NCI-H2107 treated with DMSO at 0.1 percent for 48 hours (cell line): ENCODE data around the gene ADAMTS6.
"Not testable (repeated sequence)": the region's sequence is repeated elsewhere in the genome, so short reads cannot be mapped to it uniquely, and the experiment has no call there.

Experiments used
- DNase-seq: peaks from one replicate; lab custom pipeline; 2025; ENCODE audit not compliant: unreplicated experiment; lab: John Stamatoyannopoulos, UW

Gene ADAMTS6

DNA sequence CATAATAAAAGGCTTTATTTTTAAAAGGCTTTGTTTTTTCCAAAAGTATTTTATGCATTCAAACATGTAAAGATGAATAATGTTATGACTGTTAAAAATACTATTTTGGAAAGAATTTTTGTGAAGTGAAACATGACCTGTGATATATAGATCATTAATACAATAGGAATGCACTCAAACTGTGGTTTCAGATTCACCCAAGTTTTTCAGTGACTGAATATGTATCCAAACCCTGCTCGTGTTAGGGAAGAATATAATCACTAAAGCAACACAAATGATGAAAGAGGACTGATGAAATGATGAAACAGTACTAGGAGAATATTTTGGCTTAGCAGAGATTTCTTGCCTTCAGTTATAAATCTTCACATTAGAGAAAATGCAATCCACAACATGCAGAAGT is 278.0 kb downstream of the ADAMTS6 start:
- no peak for DNase-seq

DNA sequence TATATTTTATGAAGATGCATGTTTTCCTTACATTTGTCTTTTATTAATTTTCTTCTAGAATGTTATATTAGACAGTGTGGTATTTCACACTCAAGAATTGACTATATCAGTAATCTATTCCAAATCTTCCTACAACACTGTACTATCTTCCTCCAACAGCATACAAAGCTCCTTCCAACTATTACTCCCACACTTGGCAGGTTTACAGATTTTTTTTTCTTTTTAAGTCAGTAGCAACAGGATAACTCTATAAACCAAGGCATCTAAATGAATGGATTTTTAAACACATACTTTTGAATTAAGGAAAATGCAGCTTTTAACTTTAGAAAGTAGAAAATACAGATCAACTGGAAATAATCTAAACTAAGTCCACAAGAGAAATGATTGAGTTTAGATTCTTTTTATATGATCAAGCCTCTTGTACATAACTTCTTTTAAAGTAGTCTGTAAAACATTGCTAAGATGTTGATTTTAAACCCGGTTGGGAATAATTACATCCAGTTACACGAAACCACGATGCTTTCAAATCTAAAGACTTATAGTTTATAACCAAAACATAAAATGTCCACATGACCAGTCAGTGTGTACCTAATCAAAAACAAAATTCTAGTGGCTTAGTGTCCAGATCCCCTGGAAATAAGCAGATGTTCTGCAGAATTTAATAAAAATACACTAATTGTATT is 281.6 kb downstream of the ADAMTS6 start:
- DNase-seq: no peak

DNA sequence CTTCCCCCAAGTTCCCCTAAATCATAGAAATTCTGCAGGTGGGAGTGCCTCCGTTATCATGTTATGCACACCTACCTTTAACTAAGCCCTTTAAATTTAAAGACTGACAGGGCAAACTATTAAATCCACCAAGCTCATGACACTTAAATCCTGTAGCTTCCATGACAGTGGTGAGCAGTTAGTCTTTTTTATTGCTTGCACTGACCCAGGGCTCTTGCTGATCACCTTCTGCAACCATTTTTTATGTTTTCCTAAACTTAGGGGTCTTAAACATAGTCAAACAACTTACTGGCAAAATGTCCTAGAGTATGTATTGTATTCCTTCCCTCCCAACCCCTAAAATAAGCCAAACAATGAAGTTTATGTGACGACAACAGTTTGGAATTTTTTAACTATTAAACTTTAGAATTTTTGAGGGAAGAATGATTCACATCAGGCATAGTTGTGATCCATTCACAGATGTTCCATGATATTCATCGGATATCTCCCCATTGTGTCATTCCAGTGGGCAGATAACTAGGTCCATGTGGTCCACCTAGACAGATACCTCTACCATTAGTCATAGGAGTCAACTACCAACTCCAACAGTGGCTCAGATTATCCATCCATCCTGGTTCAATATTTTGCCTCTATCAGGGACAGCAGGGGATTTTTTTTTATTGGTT is 283.1 kb downstream of the ADAMTS6 start:
- DNase-seq: no peak

DNA sequence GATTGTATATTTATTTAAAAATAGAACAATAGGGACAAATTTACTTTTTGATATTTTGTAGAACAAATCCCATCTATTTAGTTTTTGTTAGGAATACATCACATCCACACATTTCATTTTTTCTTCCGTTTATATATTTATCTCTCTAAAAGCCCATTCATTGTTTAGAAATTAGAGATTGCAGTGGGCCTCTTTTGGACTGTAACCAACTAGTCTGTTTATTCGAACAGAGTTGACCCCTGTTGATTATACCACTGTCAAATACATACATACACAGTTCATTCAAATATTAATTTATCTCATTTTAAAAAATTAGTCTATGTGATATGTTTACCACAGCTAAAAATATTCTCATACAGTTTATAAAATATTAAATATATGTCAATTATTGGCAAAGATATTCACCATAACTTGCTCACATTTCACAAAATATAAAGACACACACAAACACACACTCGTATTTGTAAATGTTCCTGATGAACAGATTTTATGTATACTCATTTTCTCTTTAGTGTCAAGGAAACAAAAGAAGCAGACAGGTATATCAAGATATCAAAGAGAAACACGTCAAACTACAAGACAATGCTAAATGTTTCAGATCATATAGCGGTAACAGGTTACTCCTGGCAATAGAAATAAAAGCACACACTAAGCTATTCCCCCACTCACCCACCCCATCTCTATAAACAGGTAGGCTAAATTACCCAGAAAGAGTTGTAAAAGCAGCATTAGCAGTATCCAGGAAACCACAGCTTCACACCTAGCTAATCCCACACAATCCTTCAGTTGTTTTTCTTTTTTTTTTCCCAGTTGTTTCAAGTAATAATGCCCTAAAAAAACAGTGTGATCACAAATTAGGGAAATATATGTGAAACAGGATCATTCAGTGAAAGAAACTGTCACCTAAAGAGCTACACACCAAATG is 283.9 kb downstream of the ADAMTS6 start:
- DNase-seq: no peak

DNA sequence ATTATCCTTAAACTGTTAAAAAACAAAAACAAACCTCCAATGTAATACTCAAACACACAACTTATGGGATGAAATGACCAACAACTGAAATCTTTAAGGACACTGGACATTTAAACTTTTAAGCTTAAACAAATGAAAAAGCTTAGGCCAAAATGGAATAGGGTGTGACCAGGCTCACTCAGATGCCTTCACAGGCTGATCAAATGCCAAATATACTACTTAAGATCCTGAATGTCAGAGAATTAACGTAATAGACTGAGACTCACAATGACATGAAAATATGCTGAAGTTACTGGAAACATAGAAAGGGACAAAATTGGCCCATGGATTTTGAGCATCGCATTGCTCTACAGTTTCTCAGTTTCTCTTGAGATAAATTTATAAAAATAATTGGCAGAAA is 286.8 kb downstream of the ADAMTS6 start:
- no peak for DNase-seq

DNA sequence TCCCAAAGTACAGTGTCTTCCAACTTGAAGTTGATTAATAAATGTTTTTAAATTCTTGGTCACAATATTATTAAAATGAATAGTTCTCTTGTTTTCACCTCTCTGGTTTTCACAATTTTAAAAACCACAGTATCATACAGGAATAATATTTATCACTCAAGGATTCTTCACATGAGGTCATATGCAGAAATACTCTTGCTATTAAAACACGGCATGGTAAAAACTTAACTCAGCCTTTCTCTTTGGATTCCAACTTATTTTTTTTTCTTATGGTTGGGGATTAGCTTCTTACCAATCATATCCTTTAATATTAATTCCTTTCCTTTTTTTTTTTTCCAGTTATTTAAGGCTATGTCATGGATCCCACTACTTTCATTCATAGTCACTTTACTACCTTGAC is 289.4 kb downstream of the ADAMTS6 start:
- no peak for DNase-seq

DNA sequence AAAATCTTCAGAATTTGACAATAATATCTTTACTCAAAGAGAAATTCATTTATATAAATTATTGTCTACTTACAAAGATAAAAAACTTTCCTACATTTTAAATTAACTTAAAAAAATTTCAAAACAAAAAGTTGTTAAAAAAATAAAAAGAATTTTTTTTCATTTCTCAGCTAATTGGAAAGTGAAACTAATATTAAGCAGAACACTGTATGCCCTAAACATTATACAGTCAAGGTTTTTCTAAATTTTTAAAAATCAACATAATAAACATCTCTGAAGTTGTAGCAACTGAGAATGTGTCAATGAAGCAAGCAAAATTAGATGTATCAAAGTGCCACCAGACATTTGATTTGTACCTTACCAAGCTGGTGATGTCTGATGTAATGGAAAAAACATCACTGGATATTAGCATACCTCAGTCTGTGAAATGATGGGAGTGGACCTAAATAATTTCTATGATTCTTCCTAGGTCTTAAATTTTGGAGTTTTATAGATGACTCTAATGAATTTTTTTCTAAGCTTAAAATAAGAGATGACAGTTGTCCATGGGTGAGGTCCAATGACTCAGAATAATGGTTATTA is 290.1 kb downstream of the ADAMTS6 start:
- DNase-seq: no peak

DNA sequence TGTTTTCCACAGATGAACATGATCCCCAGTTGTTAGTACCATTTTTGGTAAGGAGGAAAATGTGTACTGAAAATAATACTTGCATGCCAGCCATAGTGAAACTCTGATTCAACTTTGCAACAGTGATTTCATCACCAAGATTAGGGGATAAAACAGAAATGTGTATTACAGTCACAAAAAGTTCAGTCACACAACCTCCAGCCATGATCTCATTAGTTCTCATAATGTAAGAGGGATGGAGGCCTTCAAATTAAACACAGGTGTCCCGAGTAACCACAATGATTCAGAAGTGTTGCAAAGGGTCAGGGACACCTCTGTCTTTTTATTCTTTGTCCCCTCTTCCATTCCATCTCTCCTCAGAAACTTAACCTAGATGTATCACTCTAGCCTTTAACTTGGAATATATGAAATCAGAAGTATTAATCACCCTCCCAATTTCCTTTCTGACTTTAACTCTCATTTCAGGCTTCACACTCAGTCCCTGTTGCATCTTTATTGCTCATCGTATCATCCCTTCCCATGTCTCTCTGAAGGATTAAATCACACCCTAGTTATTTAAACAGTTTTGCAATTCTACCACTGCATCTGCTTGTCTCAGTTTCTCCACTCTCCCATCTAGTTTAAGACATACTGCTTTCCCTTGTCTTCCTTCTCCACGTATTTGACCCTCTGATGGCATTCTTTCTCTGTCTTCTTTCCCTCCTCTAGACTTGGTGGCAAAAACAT is 291.2 kb downstream of the ADAMTS6 start:
- DNase-seq: no peak

DNA sequence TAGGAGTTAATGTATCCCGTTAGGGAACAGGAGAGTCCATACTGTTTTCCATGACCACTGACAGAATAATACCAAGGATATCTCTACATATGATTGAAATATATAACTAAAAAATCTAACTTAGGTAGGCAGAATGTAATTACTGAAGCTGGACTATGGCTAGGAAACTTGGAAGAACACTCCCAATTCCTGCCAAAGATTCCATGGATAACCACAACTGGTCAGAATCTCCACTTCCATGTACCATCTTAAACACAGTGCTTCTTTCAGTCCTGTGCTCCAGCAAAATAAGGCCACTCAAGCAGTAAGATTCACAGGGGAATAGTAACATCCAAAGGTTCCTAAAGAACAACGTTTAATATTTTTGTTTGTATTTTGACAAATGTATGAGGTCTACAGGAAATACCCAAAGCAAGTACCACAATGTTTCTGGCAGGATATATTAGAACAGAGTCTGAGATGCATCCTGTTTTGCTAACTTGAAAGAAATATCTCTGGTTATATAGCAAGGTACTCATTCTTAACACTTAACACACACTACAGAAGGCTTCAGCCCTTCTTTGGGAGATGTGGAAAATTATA is 295.0 kb downstream of the ADAMTS6 start:
- DNase-seq: no peak

DNA sequence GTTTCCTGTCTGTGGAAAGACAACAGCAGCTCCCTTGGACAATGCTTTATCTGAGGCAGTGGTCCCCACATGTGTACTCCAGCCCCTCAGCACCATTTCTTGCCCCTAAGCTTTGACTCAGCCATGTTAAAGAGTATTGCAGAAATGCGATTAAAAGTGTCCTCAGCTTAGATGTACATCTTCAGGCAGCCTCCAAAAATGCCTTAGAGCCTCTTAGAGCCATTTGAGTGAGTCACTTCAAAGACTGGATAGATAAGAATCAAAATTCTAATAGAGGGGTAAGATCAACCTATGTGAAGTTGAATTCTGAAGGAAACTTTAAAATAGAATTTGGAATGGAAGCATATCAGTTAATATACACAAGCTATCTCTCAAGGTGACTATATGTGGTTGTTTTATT is 296.3 kb downstream of the ADAMTS6 start:
- DNase-seq: no peak

DNA sequence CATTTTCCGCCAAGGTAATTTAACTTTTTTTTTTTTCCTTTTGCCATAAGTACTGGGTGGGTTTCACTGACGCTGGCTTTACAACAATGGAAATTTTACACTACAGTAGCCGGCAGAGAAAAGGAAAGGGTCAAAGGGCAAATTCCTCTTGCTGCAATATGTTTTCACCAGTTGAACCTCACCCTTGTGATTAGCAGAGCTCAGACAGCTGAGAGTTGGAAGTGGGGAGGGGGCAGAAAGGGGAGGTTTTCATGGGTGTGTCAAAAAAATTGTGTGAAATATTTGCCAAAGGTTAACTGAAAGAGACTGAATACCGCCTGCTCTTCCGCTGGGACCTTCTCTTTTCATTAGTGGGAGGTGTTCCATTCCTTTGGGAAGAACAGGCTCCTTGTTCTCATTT is 296.9 kb downstream of the ADAMTS6 start:
- DNase-seq: no peak

DNA sequence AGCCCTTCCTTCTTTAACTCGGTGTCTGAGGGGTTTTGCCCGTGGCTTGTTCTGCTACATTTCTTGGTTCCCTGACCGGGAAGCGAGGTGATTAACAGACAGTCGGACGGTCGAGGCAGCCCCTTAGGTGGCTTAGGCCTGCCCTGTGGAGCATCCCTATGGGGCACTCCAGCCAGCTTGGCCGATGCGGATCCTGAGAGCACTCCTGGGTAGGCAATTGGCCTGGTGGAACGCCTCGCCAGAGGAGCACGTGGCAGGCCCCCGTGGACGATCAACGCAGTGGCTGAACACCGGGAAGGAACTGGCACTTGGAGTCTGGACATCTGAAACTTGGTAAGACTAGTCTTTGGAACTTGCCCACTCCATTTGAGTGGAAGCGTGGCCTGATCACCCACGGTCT is 307.5 kb downstream of the ADAMTS6 start:
- not testable (repeated sequence) for DNase-seq

DNA sequence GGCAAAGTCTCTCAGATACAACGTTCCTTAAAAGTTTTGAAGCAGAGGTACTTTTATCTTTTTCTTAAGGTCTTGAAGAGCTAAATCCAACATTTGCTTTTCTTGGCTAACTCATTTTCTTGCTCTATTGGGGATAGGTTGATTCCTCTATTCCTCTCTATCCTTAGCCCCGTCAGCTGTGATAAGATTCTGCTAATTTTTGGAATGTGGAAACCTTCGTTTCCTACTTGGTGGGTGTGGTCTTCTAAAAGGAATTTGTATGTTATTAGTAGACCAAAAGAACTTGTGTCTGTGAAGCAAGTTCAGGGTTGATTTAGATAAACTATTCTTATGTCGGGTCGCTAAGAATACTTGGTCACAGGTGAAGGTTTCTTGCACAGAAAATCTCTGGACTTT is 308.6 kb downstream of the ADAMTS6 start:
- DNase-seq: no peak

DNA sequence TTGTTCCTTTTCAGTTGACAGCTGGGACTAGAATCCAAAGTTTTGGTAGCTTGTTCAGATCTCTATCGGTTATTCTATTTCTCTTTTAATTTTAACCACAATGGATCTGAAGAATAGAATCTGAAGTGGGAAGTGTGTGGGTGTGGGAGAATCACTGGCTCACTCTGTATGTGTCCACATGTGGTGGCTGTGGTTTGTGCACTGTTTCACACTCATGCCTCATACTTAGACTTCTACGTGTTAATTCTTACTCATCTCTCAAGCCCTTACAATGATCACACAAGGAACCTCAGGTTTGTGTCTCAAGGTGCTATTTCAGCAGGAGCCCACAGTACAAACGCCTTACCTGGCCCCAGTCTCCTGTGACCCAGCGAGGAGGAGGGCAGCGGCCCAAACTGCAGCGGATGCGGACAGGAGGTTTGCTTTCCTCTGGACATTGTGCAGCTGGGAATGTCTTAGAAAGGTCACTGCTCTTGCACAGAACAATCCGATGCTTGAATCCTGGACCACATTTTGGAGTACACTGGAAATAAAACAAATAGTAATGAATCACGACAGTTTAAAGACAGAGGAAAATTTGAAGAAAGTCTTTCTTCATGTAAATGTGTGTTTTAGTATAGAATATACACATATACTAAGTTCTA is 309.1 kb downstream of the ADAMTS6 start:
- no peak for DNase-seq

DNA sequence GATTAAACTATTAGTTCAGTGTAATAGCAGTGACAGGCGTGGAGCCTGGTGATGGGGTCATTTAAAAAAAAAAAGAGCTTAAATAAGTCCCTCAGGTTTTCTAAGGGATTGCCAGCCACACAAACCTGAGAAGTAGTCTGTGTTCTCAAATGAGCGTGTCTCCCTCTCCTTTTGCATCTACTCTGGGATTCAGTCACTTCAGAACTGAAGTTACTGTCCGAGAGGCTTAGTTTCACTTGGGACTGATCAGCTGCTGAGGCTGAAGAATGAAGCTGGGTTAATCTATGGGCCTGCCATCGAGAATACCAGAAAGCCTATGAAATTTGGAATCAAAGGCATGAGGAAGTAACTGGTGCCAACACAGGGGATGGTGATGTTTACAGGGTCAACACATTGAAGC is 310.1 kb downstream of the ADAMTS6 start:
- DNase-seq: no peak

DNA sequence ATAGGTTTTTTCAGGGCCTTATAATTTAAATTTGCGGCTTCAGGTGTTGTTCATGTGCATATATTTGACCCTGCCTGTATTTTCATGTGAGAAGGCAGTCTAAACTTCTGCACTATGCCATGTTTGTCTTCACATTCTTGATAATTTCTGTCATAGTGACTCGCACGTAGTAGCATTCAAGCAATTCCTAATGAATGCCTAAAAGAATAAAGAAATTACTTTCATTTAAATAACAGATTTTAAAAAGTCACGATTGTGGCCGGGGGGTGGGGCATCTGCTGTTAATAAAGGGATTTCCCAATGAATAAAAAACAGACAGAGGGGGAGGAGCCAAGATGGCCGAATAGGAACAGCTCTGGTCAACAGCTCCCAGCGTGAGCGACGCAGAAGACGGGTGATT is 318.0 kb downstream of the ADAMTS6 start:
- no peak for DNase-seq

DNA sequence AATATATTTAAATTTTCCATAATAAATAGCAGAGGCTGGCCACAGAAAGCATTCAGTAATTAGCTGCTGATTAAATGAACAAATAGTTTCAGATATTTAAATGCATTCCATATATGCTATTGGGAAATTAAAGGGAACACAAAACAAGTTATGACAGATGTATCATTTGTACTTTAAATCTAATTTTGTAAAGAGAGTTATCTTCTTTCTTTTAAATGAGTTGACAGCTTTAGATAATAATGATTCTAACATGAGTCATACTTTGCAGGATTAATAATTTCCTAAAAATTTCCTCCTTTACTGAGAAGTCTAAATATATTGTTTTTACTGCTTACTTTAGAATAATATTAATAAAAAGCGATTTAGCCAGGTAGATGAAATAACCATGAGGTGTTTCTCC is 320.1 kb downstream of the ADAMTS6 start:
- DNase-seq: no peak

DNA sequence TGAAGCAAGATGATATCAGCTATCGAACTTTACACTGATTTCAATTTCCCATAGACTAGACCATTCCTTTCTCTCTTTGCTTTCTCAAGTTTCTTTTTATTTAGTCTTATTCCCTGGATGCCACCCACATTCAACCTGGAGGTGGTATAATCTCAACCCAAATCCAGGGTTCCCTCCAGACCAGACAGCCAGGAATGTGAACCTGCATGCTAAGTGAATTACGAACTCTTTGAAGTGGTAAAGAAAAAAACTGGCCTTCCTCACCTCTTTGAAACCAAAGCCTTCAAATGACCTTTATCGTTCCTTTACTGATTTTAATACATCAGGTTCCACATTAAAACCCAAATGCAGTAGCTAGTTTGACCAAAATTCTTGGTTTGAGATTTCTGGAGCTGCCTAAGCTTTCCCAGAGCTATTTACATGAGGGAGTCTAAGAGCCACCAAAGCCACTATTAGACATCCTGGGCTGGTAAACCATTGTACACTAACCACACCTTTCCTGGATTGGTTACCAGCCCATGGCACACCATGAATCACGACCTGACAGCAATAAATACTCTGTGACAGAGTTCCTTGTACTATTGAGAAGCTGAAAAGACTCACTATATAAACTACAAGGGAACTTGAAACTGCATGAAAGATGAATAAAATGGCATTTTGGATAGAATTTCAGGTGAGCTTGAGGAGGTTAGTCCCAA is 323.7 kb downstream of the ADAMTS6 start:
- DNase-seq: no peak

DNA sequence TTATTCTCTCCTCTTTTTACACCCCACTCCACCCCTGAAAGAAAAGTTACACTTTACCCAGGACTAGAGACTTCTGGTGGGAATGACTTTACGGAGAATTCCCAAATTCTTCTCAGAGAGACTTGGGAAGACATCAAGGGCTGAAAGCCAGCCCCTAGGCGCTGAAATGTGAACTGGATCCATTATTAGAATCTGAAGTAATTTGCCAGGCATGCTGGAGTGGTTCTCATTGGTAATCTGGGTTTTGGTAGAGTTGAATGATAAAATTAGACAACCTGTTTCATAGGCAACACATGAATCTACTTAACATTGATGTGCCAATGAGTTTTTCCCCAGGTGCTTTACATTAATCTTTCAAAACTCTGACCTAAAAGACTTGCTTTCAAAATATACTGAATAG is 324.8 kb downstream of the ADAMTS6 start:
- DNase-seq: no peak
